ENCODE results near the gene ARVCF. TPM values are rescaled to one million over a fixed set of nuclear protein-coding genes. Genes with fewer than 3 reads are reported as not detected.

The ARVCF gene
- total RNA-seq, 1 experiment from 2014 or later, result 12.0 TPM

- TSS peak; percentile 43 for BruUV-seq (replicated peaks)
- peak overlapping the region; percentile 62 for H3K4me3 ChIP-seq (ENCODE audit: low read depth, low read length)
- TF ChIP-seq CTCF (IDR thresholded peaks at IDR 0.05; ENCODE audit: insufficient read depth in 1 of 2, low read depth in 1 of 2, low read length in 1 of 2, severe bottlenecking in 1 of 2, unreplicated experiment in 1 of 2), result no peak
Measured at GRCh38 chr22:19943082-19944026, 73.3 kb downstream of the ARVCF start.

GRCh38 chr22:19942157-19943081, 74.2 kb downstream of the ARVCF start:
- peak overlapping the region; percentile 62 for H3K4me3 ChIP-seq (ENCODE audit: low read depth, low read length)

More at GRCh38 chr22:19943082-19944026, 73.3 kb downstream of the ARVCF start:
- intact Hi-C loops (cut with micrococcal nuclease; ENCODE audit: unreplicated experiment), result no loop called here
- no peaks in the 10 kb centered on the region for H3K27me3 ChIP-seq (replicated peaks; ENCODE audit: control insufficient read depth, insufficient read depth, low read length)
- DNase-seq, result no peak
- CTCF ChIA-PET, result interaction anchor here (2.9 kb wide), 1 partner anchor 10 kb away, joined by 17 read pairs; no protein-coding TSS in a partner anchor
- Mint-ChIP-seq H3K27ac (ENCODE audit: unreplicated experiment) (peak overlapping the region; percentile 96), H3K36me3 (ENCODE audit: insufficient read depth, unreplicated experiment) (peaks cover 12% of the 10 kb centered on the region), H3K27me3 (ENCODE audit: insufficient read depth, unreplicated experiment) (no peaks in the 10 kb centered on the region), H3K4me1 (ENCODE audit: low read depth, unreplicated experiment) (peaks cover 14% of the 10 kb centered on the region), H3K9me3 (ENCODE audit: unreplicated experiment) (peaks cover under 1% of the 10 kb centered on the region), H3K4me3 (ENCODE audit: unreplicated experiment) (peak overlapping the region; percentile 96)
- POLR2A ChIA-PET, result no interaction called here
- H3K9me3 ChIP-seq, result no peaks in the 10 kb centered on the region
- H3K4me1 ChIP-seq, result peaks cover 18% of the 10 kb centered on the region
- no peaks in the 10 kb centered on the region for H3K36me3 ChIP-seq (ENCODE audit: control insufficient read depth, insufficient read depth, low read length)

More at GRCh38 chr22:19942157-19943081, 74.2 kb downstream of the ARVCF start:
- no TSS peak for BruUV-seq (replicated peaks)
- Mint-ChIP-seq H3K36me3 (ENCODE audit: insufficient read depth, unreplicated experiment) (peaks cover 22% of the 10 kb centered on the region), H3K27me3 (ENCODE audit: insufficient read depth, unreplicated experiment) (no peaks in the 10 kb centered on the region), H3K4me1 (ENCODE audit: low read depth, unreplicated experiment) (peaks cover 12% of the 10 kb centered on the region), H3K27ac (ENCODE audit: unreplicated experiment) (peak overlapping the region; percentile 96), H3K4me3 (ENCODE audit: unreplicated experiment) (peak overlapping the region; percentile 96), H3K9me3 (ENCODE audit: unreplicated experiment) (peaks cover 9% of the 10 kb centered on the region)
- no peak for TF ChIP-seq CTCF (IDR thresholded peaks at IDR 0.05; ENCODE audit: insufficient read depth in 1 of 2, low read depth in 1 of 2, low read length in 1 of 2, severe bottlenecking in 1 of 2, unreplicated experiment in 1 of 2)
- peak in 1 of 2 experiments; percentile 30 for DNase-seq
- Histone ChIP-seq H3K27me3 (replicated peaks; ENCODE audit: control insufficient read depth, insufficient read depth, low read length) (no peaks in the 10 kb centered on the region), H3K9me3 (no peaks in the 10 kb centered on the region), H3K36me3 (ENCODE audit: control insufficient read depth, insufficient read depth, low read length) (no peaks in the 10 kb centered on the region), H3K4me1 (peaks cover 15% of the 10 kb centered on the region)
- ChIA-PET POLR2A (interaction anchor here (0.9 kb wide), 1 partner anchor 175 kb away, joined by 3 read pairs; no protein-coding TSS in a partner anchor), CTCF (interaction anchor here (2.9 kb wide), 1 partner anchor 11 kb away, joined by 17 read pairs; no protein-coding TSS in a partner anchor)
- intact Hi-C loops (cut with micrococcal nuclease; ENCODE audit: unreplicated experiment), result no loop called here

Data from Caco-2 (cell line).